Measurements from ENCODE around the gene MAGEB17.

DNA sequence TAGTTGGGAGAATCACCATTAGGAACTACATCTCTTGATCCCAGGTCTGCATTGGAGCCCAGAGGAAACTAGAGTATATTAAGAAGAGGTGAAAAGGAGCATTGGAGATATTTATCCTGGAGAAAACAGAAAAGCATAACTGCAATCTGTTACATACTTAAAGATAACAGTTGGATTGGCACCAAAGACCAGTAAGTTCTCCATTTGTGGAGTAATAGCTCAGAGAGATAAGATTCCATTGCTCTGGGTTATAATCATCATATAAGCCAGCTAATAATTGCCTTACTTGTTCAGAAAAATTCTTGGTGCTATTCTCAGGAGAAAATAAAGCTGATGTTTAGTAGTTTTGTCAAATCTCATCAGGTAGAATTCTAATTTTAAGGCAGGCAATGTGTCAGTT lies 23.3 kb upstream of the MAGEB17 start:
- no peak for TF ChIP-seq EZH2phosphoT487 (IDR thresholded peaks at IDR 0.05; ENCODE audit: borderline replicate concordance, low read length)
- TF ChIP-seq, protein P1, sequence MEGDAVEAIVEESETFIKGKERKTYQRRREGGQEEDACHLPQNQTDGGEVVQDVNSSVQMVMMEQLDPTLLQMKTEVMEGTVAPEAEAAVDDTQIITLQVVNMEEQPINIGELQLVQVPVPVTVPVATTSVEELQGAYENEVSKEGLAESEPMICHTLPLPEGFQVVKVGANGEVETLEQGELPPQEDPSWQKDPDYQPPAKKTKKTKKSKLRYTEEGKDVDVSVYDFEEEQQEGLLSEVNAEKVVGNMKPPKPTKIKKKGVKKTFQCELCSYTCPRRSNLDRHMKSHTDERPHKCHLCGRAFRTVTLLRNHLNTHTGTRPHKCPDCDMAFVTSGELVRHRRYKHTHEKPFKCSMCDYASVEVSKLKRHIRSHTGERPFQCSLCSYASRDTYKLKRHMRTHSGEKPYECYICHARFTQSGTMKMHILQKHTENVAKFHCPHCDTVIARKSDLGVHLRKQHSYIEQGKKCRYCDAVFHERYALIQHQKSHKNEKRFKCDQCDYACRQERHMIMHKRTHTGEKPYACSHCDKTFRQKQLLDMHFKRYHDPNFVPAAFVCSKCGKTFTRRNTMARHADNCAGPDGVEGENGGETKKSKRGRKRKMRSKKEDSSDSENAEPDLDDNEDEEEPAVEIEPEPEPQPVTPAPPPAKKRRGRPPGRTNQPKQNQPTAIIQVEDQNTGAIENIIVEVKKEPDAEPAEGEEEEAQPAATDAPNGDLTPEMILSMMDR (conservative IDR thresholded peaks at IDR 0.05; ENCODE audit: low read depth, low read length): no peak
- TF ChIP-seq EZH2 (IDR thresholded peaks at IDR 0.05; ENCODE audit: low read length, unreplicated experiment): no peak

All from PC-3 (cell line).